GM19239 (cell line): Measurements from ENCODE around the gene DOCK3.

Experiments
- DNase-seq: peaks from one replicate; pipeline ENCODE4 v3.0.0; 2011; ENCODE audit warnings: low spot score; ENCODE audit not compliant: insufficient read length
- FAIRE-seq: peaks from 2 replicates; lab custom pipeline; 2011; peaks lifted over from hg19 to GRCh38; lab: Jason Lieb, UNC

Gene DOCK3

DNA sequence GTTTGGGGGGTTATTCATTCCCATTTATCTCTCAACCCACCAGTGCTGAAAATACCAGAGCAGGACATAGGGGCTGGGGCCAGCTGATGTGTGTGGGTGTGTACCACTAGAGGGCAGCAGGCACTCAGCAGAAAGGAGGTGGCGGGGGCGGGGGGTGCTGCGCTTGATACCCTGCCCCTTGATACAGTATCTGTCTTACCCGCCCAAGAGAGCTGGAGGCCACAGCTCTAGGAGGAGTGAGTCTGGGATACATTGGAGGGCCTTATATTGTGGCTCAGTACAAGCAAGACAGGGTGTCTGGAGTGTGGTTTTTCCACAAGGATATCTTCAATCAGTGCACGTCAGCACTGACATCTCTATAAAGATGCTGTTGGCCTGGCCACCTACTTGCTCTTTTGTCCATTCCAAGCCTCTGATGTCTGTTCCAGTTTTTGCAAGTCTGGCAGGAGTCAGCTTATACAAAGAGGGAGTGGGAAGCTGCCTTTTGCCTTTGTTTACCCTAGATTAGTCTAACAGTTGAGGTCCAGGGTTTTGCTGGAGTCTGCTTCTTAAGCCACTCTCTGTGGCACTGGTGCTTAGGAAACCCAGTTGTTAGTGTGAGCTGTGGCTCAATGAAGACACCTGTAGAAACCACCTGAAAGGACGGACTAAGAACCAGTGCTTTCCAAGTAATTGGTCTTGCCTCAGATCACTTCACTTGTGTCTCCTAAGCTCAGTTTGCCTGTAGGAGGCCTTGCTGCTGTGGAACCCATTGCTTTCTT is 714.9 kb downstream of the DOCK3 start:
- FAIRE-seq, result peak; percentile 74
- DNase-seq, result peak; percentile 23

DNA sequence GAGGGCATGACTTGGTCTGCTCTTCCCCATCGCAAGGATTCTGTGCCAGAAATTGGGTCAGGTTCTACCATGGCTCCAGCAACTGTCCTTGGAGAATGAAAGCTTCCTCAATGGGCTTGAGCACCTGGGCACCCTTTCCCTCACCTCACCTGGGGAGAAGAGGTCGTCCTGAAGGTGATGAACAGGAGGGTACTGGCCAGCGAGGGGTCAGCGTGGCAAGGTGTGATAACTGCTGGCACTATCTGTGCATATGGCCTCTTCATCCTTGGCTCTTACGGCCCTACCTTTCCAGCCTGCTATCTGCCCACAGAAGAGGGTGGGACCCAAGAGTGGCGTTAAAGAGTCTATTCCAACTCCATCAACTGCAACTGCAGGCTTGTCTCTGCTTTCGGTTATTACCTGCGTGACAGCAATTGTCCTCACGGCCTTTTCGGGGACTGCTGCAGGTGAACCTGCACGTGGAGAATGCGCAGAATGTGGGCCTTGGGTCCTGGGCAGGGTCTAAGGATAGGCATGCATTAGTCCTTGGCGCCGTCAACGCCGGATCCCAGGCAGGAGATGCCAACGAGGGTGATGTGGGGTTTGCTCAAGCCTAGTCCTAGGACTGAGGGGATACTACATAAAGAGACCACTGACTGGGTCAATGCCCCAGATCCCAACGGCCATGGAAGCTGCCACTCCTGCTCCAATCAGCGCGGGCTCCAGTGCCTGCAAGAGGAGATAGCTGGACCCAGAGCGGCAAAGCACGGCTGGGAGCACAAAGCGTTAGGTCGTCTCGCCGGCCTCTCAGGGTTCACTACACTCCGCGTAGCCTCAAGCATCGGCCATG is 715.7 kb downstream of the DOCK3 start:
- DNase-seq (no peak), FAIRE-seq (no peak)

DNA sequence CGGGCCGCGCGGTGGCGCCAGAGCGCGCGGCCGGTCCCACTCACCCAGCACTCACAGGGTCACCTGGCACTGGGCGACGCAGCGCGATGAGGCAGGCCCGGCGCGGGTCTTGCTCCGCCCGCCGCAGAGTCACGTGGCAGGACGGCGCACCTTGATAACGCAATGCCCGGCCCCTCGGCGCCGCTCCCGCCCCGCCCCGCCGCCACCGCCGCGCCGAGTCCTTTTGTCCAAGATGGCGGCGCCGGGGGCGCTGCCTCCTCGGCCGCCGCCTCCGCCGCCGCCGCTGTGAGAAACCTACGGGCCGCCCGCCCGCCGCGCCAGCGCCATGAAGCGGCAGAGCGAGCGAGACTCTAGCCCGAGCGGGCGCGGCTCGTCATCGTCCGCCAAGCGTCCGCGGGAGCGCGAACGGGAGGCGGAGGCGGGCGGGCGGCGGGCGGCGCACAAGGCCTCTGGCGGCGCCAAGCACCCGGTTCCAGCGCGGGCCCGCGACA is 716.4 kb downstream of the DOCK3 start, which contains the start of gene RBM15B:
Gene RBM15B, plus strand, starts transcription at position 211 of the 491 bp plus-strand sequence. Its CDS starts 115 bp downstream, at position 326.
- DNase-seq (peak; percentile 97), FAIRE-seq (peak; percentile 90)

DNA sequence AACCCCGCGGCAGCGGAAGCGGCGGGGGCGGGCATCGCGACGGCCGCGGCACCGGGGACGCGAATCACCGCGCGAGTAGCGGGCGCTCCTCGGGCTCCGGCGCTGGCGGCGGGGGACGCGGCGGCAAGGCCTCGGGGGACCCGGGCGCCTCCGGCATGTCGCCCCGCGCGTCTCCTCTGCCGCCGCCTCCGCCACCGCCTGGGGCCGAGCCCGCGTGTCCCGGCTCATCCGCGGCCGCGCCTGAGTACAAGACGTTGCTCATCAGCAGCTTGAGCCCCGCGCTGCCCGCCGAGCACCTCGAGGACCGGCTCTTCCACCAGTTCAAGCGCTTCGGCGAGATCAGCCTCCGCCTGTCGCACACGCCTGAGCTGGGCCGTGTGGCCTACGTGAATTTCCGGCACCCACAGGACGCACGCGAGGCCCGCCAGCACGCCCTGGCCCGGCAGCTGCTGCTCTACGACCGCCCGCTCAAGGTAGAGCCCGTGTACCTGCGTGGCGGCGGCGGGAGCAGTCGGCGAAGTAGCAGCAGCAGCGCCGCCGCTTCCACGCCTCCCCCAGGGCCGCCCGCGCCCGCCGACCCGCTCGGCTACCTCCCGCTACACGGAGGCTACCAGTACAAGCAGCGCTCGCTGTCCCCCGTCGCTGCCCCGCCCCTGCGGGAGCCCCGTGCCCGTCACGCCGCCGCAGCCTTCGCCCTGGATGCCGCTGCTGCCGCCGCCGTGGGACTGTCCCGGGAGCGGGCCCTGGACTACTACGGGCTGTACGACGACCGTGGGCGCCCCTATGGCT is 717.0 kb downstream of the DOCK3 start:
- peak; percentile 40 for DNase-seq
- no peak for FAIRE-seq

DNA sequence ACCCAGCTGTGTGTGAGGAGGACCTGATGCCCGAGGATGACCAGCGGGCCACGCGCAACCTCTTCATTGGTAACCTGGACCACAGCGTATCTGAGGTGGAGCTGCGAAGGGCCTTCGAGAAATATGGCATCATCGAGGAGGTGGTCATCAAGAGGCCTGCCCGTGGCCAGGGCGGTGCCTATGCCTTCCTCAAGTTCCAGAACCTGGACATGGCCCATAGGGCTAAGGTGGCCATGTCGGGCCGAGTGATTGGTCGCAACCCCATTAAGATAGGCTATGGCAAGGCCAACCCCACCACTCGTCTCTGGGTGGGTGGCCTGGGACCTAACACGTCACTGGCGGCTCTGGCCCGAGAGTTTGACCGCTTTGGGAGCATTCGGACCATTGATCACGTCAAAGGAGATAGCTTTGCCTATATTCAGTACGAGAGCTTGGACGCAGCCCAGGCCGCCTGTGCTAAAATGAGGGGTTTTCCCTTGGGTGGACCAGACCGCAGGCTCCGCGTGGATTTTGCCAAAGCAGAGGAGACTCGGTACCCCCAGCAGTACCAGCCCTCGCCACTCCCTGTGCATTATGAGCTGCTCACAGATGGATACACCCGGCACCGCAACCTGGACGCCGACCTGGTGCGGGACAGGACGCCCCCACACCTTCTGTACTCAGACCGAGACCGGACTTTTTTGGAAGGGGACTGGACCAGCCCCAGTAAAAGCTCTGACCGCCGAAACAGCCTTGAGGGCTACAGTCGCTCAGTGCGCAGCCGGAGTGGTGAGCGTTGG is 717.8 kb downstream of the DOCK3 start:
- DNase-seq (no peak), FAIRE-seq (no peak)

DNA sequence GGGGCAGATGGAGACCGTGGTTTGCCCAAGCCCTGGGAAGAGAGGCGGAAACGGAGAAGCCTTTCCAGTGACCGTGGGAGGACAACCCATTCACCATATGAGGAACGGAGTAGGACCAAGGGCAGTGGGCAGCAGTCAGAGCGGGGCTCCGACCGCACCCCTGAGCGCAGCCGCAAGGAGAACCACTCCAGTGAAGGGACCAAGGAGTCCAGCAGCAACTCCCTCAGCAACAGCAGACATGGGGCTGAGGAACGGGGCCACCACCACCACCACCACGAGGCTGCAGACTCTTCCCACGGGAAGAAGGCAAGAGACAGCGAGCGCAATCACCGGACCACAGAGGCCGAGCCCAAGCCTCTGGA is 718.4 kb downstream of the DOCK3 start:
- DNase-seq, result no peak
- no peak for FAIRE-seq

DNA sequence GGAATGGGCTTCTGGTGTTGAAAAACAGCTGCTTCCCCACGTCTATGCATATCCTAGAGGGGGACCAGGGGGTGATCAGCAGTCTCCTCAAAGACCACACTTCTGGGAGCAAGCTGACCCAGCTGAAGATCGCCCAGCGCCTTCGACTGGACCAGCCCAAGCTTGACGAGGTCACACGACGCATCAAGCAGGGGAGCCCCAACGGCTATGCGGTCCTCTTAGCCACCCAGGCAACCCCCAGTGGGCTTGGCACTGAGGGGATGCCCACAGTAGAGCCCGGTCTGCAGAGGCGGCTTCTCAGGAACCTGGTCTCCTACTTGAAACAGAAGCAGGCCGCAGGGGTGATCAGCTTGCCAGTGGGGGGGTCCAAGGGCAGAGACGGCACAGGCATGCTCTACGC is 718.8 kb downstream of the DOCK3 start:
- FAIRE-seq, result no peak
- DNase-seq, result no peak

DNA sequence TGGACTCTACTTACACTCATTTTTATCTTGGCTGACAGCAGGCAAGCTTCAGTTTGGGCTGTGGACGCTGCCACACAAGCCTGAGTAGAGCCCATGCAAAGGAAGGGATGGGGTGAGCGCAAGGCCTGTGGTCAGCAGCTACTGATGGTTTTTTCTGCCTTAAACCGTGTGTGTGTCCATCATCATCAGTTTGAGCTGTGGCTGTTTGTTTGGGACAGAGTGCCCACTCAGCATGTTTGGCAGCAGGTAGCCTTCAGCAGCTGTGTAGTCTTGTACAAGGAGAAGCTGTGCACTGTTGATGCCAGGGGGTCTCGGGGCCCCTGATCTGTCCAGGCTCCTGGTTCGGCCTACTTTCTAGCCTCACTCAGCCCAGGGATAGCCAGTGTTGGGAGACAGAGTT is 719.8 kb downstream of the DOCK3 start:
- no peak for FAIRE-seq
- no peak for DNase-seq

DNA sequence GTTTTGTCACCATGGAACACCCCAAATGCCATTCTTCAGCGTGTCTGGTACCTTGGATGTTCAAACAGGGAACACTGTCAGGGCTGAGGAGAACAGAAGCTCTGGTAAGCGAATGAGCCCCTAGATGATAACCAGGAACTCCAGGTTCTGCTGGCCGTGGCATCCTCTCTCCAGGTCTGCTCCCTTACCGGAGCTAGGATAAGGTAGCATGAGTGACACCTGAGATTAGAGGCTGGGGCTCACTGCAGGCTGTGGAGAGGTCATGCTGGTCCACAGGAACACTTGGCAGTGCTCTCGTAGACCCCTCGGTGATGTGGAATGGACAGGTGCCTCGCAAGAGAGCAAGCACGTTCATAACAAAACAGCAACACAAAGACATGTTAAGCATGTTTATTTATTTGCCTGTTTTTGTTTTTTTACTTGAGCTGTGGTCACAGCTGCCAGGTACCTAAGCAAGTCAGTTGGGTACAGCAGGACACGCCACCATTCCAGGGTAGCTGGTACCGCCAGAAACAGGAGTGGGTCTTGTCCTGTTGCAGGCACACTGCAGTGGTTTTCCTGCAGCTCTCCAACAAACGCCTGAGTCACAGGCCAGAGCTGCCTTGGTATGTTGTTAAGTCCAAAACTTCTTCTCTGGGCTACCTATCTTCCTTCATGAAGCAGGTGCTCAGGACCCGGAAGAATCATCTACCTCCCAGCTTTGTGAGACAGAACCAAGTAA is 720.9 kb downstream of the DOCK3 start:
- FAIRE-seq (no peak), DNase-seq (no peak)

DNA sequence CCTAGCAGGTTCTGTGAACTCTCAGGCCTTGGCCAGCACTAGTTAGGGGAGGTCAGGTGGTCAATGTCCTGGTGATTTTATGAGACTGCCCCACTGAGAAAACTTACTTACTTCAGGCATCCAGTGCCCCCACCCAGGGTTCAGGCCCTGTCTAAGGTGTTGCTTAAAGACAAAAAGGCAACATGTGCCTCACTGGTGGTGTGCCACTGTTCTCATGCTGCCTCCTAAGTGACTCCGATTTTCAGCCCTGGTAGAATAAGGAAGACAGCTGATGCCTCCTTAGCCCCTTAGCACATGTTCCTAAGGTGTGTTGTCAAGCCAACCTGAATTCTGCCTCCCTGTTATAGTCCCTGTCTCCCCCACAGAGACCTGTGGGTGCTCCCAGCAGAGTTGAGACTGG is 721.7 kb downstream of the DOCK3 start:
- DNase-seq (no peak), FAIRE-seq (no peak)

DNA sequence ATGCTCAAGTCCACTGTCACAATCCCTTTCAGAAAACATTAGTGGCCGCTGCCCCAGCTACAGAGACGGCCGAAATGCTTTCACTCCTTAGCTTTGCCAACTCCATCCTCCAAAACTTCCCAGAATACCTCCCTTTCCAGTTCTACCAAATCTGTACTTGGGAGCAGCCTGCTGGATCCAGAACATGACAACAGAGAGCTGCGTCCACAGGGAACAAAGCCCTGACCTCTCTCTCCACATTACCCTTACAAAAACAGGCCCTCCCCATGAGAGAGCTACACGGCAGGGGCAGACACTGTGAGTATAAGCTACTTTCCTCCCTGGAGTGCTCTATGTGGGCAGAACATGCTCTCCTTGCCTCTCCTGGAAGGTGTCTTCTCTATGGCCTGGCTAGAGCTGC is 722.7 kb downstream of the DOCK3 start:
- no peak for FAIRE-seq
- no peak for DNase-seq

DNA sequence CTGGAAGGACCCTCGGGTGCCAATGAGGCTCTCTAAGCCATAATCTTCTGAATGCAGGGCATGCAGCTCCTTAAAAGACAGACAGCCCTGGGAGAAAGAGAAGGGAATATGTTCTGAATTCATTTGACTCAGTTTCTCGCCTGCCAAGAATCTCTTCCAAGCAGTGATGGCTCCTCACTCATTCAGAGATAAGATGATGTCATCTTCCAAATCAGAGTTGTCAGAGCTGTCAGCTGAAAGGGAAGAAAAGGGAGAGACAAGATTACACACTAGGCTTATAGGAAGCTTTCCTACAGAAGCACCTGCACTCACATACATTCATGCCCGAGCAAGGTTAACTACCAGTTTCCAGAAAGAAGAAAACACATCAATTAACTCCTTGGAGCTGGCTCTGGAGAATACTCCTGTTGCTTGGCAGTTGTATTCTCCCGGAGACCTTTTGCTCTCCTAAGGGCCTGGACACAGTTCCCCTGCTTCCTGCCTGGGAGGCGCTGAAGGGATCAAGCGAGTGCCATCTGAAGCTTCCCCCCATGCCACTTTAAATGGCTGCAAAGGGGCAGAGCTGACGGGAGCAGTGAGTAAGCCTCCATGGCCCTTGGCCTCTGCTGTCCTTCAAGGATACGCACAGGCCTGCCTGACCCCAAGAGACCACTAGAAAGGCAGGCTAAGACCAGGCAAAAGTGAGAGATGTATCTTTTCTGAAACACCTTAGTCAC is 724.0 kb downstream of the DOCK3 start:
- FAIRE-seq (no peak), DNase-seq (no peak)

DNA sequence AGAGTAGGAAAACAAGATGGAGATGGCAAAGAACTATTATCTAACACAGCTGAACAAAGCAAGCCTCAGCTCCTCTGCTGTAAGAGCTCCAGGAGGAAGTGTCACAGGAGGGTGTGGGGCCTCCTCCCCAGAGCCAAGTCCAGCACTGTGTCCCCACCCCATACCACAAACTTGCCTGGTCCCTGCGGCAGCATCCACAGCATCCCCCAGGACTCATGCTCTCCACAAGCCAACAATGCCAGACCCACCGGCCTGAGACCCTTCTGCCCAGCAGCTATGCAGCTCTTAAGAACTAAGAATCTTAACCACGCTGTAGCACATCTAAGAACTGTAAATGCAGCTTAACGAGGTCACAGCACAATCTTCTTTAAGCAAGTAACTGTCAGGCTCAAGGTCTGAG is 725.4 kb downstream of the DOCK3 start:
- peak; percentile 48 for FAIRE-seq
- no peak for DNase-seq

DNA sequence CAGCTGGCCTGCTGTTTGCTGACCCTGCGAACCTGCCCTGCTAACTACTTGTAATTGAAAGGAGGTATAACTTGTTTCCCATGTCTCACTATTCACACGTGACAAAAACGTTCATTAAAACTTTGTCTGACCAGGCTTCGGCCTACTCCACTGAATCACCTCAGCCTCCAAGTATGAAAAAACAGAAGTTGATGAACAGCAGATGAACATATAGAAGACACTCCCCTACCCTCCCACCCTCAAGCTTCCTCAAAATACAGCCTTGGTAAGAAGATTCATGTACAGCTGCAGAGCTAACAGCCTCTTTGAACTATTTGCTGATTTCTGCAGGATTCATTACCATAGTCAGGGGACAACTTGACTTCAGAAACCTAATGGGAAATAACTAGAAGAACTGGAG is 727.0 kb downstream of the DOCK3 start:
- FAIRE-seq (no peak), DNase-seq (no peak)

DNA sequence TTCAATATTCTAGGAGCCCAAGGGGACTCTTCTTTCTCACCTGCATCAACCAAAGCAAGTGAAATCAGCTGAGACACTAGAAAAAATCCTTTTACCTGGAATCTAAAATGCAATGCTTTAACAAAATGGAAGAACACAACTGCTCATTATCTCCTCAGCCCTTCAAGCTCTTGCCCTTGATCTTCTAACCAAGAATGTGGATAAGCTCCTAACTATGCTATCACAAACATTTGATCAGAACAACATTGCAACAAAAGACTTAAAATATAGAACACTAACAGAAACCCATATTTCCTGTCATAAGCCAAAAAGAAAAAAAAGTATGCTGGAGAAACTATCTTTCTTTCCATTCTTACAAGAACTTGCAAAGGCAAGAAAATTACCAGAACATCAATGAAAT is 728.9 kb downstream of the DOCK3 start:
- DNase-seq (no peak), FAIRE-seq (no peak)

DNA sequence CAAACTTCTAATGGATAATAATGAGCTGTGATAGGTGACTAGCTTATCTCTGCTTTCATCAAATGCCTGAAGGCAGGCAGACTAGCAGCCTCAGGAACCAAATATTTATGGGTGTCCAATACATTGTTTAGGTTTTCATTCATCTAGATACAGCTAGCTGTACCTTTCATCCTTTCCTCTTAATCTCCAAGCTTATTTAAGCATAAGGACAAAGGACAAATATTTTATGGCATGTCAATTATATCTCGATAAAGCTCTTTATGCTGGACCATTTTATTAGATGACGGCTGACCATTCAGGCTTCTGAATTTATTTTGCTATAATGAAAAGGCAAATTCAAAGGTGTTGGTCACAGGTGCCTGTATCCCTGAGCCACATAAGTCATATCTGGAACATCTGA is 733.3 kb downstream of the DOCK3 start:
- FAIRE-seq (no peak), DNase-seq (no peak)

DNA sequence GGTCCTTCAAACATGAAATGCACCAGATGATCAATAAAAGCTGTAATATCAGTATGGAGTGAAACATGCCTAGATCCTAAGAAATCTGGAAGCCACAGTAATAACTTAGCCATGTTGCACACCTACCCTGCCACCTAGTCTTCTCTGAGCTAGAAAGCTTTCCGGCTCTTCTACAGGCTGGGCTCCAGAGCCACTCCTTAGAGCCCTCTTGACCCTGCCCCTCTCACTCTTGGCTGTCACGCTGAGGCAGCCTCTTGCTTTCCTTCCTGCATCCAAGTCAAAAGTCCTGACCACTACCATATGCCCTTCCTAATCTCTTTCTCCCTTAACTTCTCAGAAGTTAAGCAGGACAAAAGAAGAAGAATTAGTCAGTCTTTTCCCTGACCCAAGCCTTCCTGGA is 734.1 kb downstream of the DOCK3 start:
- DNase-seq (no peak), FAIRE-seq (no peak)

DNA sequence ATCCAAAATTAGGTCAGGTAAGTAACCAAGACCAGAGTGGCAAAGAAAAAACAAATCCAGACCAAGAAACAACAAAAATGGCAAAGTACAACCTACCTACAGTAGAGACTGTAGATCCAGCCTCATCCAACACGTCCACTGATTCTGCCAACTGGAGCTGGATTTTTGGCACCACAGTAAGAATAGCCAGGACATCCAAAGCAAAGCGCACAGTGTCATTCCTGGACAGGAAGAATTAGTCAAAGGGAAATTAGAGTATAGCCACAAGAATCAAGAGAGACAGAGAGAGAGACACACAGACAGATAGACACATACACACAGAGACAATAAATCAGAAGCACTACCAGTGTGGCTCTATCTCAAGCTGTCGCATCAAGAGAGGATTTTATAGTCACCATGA is 747.5 kb downstream of the DOCK3 start:
- FAIRE-seq, result no peak

DNA sequence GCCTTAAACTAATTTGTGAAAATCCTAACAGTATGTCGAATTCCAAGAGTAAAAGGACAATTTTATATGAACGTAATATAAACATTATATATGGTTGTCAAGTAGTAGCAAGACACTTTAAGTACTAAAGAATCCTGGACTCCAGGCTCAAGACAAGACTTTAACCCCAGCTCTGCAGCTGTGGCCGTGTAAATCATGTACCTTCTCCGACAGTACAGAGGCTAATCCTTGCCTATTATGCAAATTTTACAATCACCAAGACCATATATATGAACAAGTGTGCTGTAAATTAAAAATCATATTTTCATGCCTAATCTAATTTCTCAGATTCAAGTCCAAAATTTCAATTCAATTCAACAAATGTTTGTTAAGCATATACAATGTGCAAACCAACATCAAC is 752.2 kb downstream of the DOCK3 start:
- no peak for DNase-seq
- FAIRE-seq, result no peak

More for the DNA sequence above, 747.5 kb downstream of the DOCK3 start:
- no peak for DNase-seq
